ENCODE data around the gene CFHR1.

GRCh38 chr1:196873385-196873784 lies 53.9 kb downstream of the CFHR1 start:
- TF ChIP-seq POLR2A (IDR thresholded peaks at IDR 0.05) (no peak), CTCF (IDR thresholded peaks at IDR 0.05) (no peak)
